HepG2 (cell line): Measurements from ENCODE around the gene TMEM190. TPM values are rescaled to one million over a fixed set of nuclear protein-coding genes. Genes with fewer than 3 reads are reported as not detected.

Source experiments
- ATAC-seq: fragments of 200-7000 bp; cut with Tn5 transposase; 3 replicates; pipeline ENCODE4 v1.9.1; 2020; ENCODE audit warnings: mild to moderate bottlenecking, moderate library complexity
- BruUV-seq: library from RNA; stranded (reverse); fragments of 400-500 nt; replicated peaks from 2 replicates; lab custom pipeline; 2021; lab: Mats Ljungman, UMichigan
- CTCF ChIA-PET: fragments of 300-600 bp; formaldehyde crosslinking; extraction: SDS; loops from one replicate; lab custom pipeline; 2021; ENCODE audit warnings: low total read pairs, inconsistent platforms, low intra/inter-chr PET ratio; lab: Yijun Ruan, JAX
- POLR2A ChIA-PET: fragments of 350-600 bp; sonication (Branson Sonifier 250); formaldehyde crosslinking; loops from one replicate; lab custom pipeline; 2020; ENCODE audit warnings: antibody characterized with exemption, inconsistent platforms; lab: Yijun Ruan, JAX
- DNase-seq: peaks from one replicate; pipeline ENCODE4 v3.0.0-alpha.2; 2015; ENCODE audit warnings: low spot score
- FAIRE-seq: peaks from 3 replicates; lab custom pipeline; 2011; peaks lifted over from hg19 to GRCh38; lab: Jason Lieb, UNC
- H2AFZ ChIP-seq: one replicate; pipeline ENCODE4 v1.6.1; 2011; ENCODE audit warnings: low read length, inconsistent platforms
- H3K27ac ChIP-seq: fragments of 300-600 bp; 3 replicates; pipeline ENCODE4 v1.8.0; 2011; ENCODE audit warnings: mixed run types, mild to moderate bottlenecking, mixed read lengths, low read length, inconsistent platforms; ENCODE audit not compliant: insufficient read depth; ENCODE audit errors: extremely low read length
- H3K27me3 ChIP-seq, 2 experiments: fragments of 200-600 bp in 1 of 2; 2 replicates in 1 of 2; 3 replicates in 1 of 2; pipeline versions ENCODE4 v1.6.0 to v1.8.0; 2011; ENCODE audit warnings: low read length in 2 of 2, mild to moderate bottlenecking in 2 of 2, moderate library complexity in 2 of 2, inconsistent platforms in 1 of 2; ENCODE audit not compliant: insufficient read depth in 2 of 2, control insufficient read depth in 1 of 2
- H3K36me3 ChIP-seq, 2 experiments: fragments of 200-600 bp in 1 of 2; replicated peaks in 1 of 2; 2 replicates in 1 of 2; 3 replicates in 1 of 2; pipeline versions ENCODE4 v1.5.1 to v1.8.0; 2011; ENCODE audit warnings: low read length in 2 of 2, inconsistent platforms in 1 of 2; ENCODE audit not compliant: insufficient read depth in 2 of 2, control insufficient read depth in 1 of 2
- H3K4me1 ChIP-seq: 2 replicates; pipeline ENCODE4 v1.5.1; 2012; ENCODE audit warnings: low read length, inconsistent platforms; ENCODE audit not compliant: insufficient read depth
- H3K4me2 ChIP-seq: 2 replicates; pipeline ENCODE4 v1.6.0; 2011; ENCODE audit warnings: low read depth, low read length, inconsistent platforms
- H3K4me3 ChIP-seq, 3 experiments: fragments of 200-600 bp in 1 of 3; sonication (generic), shearing (Covaris generic) in 1 of 3; replicated peaks in 1 of 3; 2 replicates each; pipeline ENCODE4 v1.5.1; 2011 to 2016; ENCODE audit warnings: low read length in 3 of 3, inconsistent platforms in 2 of 3, low read depth in 2 of 3, mild to moderate bottlenecking in 2 of 3, control low read depth in 1 of 3, mixed read lengths in 1 of 3; ENCODE audit not compliant: insufficient read depth in 1 of 3
- H3K79me2 ChIP-seq: one replicate; pipeline ENCODE4 v1.6.1; 2011; ENCODE audit warnings: low read length, inconsistent platforms; ENCODE audit not compliant: insufficient read depth
- H3K9ac ChIP-seq: 2 replicates; pipeline ENCODE4 v1.6.0; 2011; ENCODE audit warnings: mild to moderate bottlenecking, low read depth, low read length, inconsistent platforms; ENCODE audit not compliant: insufficient read depth
- H3K9me3 ChIP-seq: 2 replicates; pipeline ENCODE4 v1.5.1; 2012; ENCODE audit warnings: mild to moderate bottlenecking, low read length
- H4K20me1 ChIP-seq: 2 replicates; pipeline ENCODE4 v1.6.0; 2011; ENCODE audit warnings: inconsistent platforms, mild to moderate bottlenecking, low read length, moderate library complexity; ENCODE audit not compliant: insufficient read depth
- AGO2 ChIP-seq: fragments of 200-400 bp; formaldehyde crosslinking; optimal IDR thresholded peaks from 2 replicates; pipeline ENCODE3; 2017; ENCODE audit warnings: mild to moderate bottlenecking, low read depth, low read length, moderate library complexity
- ARNTL ChIP-seq: sonication (generic); formaldehyde crosslinking; IDR thresholded peaks from 2 replicates; pipeline ENCODE4 v1.4.0; 2020; ENCODE audit warnings: mild to moderate bottlenecking, missing genetic modification reagents
- CEBPB ChIP-seq: IDR thresholded peaks from 2 replicates; pipeline ENCODE4 v1.6.1; 2011; ENCODE audit warnings: low read depth, low read length, improper control_type of control experiment, borderline replicate concordance
- FOSL2 ChIP-seq: sonication (generic); formaldehyde crosslinking; IDR thresholded peaks from 2 replicates; pipeline ENCODE4 v1.4.0; 2020; ENCODE audit warnings: missing genetic modification reagents
- FOXA3 ChIP-seq: IDR thresholded peaks from 2 replicates; pipeline ENCODE4 v1.6.1; 2016; ENCODE audit warnings: missing genetic modification reagents, missing compliant biosample characterization
- GATA4 ChIP-seq: sonication (generic); IDR thresholded peaks from 2 replicates; pipeline ENCODE4 v1.6.1; 2016; ENCODE audit warnings: antibody characterized with exemption, low read depth, borderline replicate concordance
- KDM2A ChIP-seq: sonication (generic); formaldehyde crosslinking; IDR thresholded peaks from 2 replicates; pipeline ENCODE4 v1.4.0; 2020; ENCODE audit warnings: low read depth, missing genetic modification reagents, borderline replicate concordance
- KIAA2018 ChIP-seq: sonication (generic); formaldehyde crosslinking; IDR thresholded peaks from 2 replicates; pipeline ENCODE4 v1.5.0; 2020; ENCODE audit warnings: mild to moderate bottlenecking, missing genetic modification reagents, borderline replicate concordance
- NRL ChIP-seq: sonication (generic); formaldehyde crosslinking; IDR thresholded peaks from 2 replicates; pipeline ENCODE4 v1.5.0; 2020; ENCODE audit warnings: missing genetic modification reagents, mild to moderate bottlenecking, moderate library complexity, borderline replicate concordance
- SP140L ChIP-seq: sonication (generic); formaldehyde crosslinking; IDR thresholded peaks from 2 replicates; pipeline ENCODE4 v1.4.0; 2020; ENCODE audit warnings: missing genetic modification reagents, borderline replicate concordance
- SRSF4 ChIP-seq: fragments of 200-400 bp; formaldehyde crosslinking; IDR thresholded peaks from one replicate; pipeline ENCODE4 v1.6.1; 2018; ENCODE audit warnings: mild to moderate bottlenecking, low read depth, low read length, moderate library complexity; ENCODE audit not compliant: poor library complexity, severe bottlenecking
- TEAD3 ChIP-seq: optimal IDR thresholded peaks from 2 replicates; pipeline ENCODE3; 2016; ENCODE audit warnings: borderline replicate concordance
- ZNF749 ChIP-seq: sonication (generic); formaldehyde crosslinking; IDR thresholded peaks from 2 replicates; pipeline ENCODE4 v1.8.0; 2022; ENCODE audit warnings: mild to moderate bottlenecking, missing genetic modification reagents, moderate library complexity, borderline replicate concordance
- WGBS: methylation state at CpG from one replicate; pipeline ENCODE4 v1.1.6; 2017; ENCODE audit warnings: low lambda C conversion rate; 5-methylcytosine and 5-hydroxymethylcytosine counted together
- in situ Hi-C: cut with HindIII; loops from 2 replicates; pipeline ENCODE4 v1.10.0; 2017; ENCODE audit warnings: low pct_unique_long_range_greater_than_20kb; ENCODE audit not compliant: extremely low pct_ligation_motif_present
- intact Hi-C: fragments of 100-400 bp; cut with micrococcal nuclease; formaldehyde crosslinking; loops from one replicate; pipeline ENCODE4 v1.10.0; 2022; ENCODE audit not compliant: unreplicated experiment
- polyA plus RNA-seq, 8 experiments: library from polyadenylated mRNA; depleted of rRNA in 3 of 8; stranded (reverse) in 7 of 8; unstranded in 1 of 8; fragments of >200 nt; fragmentation: Illumina TruSeq in 4 of 8; extraction: Trizol in 4 of 8; gene quantifications; 2 replicates each; pipeline versions ENCODE4 v1.2.1 to v1.2.3, GENCODE V29; 2011 to 2016; ENCODE audit warnings: low read depth in 4 of 8, missing spikeins in 1 of 8, mixed read lengths in 1 of 8; ENCODE audit not compliant: insufficient read depth in 1 of 8
- total RNA-seq, 5 experiments: library from RNA; depleted of rRNA; stranded (reverse); fragments of >200 nt; fragmentation: Illumina TruSeq; extraction: Trizol; gene quantifications; 2 replicates each; pipeline ENCODE4 v1.2.3, GENCODE V29; 2016; ENCODE audit warnings: low read depth in 1 of 5
- TF ChIP-seq, protein P1 (sequence below): sonication (generic); formaldehyde crosslinking; IDR thresholded peaks from 2 replicates; pipeline ENCODE4 v1.4.0; 2020; ENCODE audit warnings: missing genetic modification reagents

TMEM190 gene
- total and polyA plus RNA-seq, 2 of the 13 experiments (the other 11 are each of a cell fraction or from before 2014, with no cell fraction given): 0.35 to 0.83 TPM

- Histone ChIP-seq H3K27ac (no peak overlapping the region), H3K79me2 (peaks cover 27% of the 10 kb centered on the region), H3K4me2 (no peak overlapping the region), H3K4me3 (no peak overlapping the region), H3K27me3 (no peaks in the 10 kb centered on the region; a peak in 1 of 5 replicates), H3K9me3 (no peaks in the 10 kb centered on the region), H3K36me3 (peaks cover 16 to 35% of the 10 kb centered on the region in 2 experiments), H2AFZ (no peak overlapping the region), H3K4me1 (peaks cover 59% of the 10 kb centered on the region), H4K20me1 (peaks cover 48% of the 10 kb centered on the region), H3K9ac (no peak overlapping the region)
- in situ Hi-C loops (no loop called here), intact Hi-C loops (loop anchor here (5.0 kb wide), 1 partner anchor 57 kb away; no protein-coding TSS in a partner anchor)
- DNase-seq: no peak
- ChIA-PET POLR2A (interaction anchor here (0.6 to 9.7 kb wide), 10 partner anchors 14 to 186 kb away, joined by 3 to 62 read pairs (median 4); partner anchors contain the start of genes HSPBP1, KMT5C and UBE2S), CTCF (no interaction called here)
- 90% methylated on average over 11 of the region's 21 CpGs for WGBS
- BruUV-seq: no TSS peak
- ATAC-seq: no peak
- no peak for FAIRE-seq
- TF ChIP-seq SRSF4 (no peak), KDM2A (0 out of 2 replicates have a peak, but pooled peaks have one; percentile 2), ZNF749 (no peak), FOXA3 (CRISPR knock-in tag) (no peak), SP140L (no peak), GATA4 (no peak), CEBPB (no peak), NRL (CRISPR knock-in tag) (no peak), ARNTL (CRISPR knock-in tag) (no peak), TEAD3 (CRISPR knock-in tag) (no peak), AGO2 (peak; percentile 90), FOSL2 (CRISPR knock-in tag) (no peak), KIAA2018 (no peak)
- TF ChIP-seq, protein P1, sequence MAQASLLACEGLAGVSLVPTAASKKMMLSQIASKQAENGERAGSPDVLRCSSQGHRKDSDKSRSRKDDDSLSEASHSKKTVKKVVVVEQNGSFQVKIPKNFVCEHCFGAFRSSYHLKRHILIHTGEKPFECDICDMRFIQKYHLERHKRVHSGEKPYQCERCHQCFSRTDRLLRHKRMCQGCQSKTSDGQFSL (CRISPR knock-in tag): no peak
These were observed 13.0 kb downstream of the TMEM190 start for GRCh38 chr19:55389386-55390317.
